NCI-H510A treated with DMSO at 0.1 percent for 48 hours (cell line): Measurements from ENCODE around the gene TIMM13.
"Not testable (repeated sequence)": the region's sequence is repeated elsewhere in the genome, so short reads cannot be mapped to it uniquely, and the experiment has no call there.

Source experiments
- DNase-seq: peaks from one replicate; lab custom pipeline; 2025; lab: John Stamatoyannopoulos, UW

The TIMM13 gene

DNA sequence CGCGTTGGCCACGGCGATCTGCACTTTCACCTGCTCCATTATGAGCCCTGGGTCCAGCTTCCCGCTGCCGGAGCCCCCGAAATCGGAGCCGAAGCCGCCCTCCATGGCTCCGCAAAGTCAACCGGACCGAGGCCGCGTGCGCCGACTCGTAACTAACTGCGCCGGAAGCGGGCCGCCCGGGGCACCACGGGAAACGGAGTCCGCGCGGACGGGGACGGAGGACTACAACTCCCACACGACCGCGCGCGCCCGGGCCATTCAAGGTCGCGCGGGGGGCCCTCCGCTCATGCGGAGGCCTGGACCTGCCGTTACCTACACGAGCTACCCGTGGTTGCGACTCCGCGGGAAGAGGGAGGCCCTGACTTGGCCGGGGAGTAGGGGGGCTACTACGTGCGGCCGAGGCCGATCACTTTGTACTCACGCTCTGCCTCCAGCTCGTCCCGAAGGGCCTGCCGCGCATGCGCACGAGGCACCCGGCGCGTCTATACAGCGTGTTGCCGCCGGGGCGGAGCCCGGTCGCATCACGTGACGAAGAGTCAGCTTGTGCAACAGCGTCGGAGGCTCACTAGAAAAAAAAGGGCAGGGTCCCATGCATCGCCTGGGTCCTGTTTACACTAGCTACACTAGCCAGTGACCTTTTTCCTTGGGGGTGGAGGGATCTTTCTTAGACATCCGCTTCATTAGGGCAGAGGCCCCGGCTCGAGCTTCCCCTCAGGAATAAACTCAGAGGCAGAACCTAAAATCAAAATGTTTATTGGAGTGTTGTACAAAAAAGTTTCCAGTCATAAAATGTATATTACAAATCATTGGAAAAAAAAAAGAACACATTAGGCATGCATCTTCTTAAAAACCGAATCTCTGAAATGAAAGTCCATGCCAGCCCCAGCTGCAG lies at the start of gene TIMM13:
TSS of gene TIMM13 (minus strand) at position 158 of the 892 bp plus-strand sequence. CDS start at position 105, 53 bp downstream.
- DNase-seq = peak; percentile 81

GRCh38 chr19:2476451-2477140 lies 49.2 kb upstream of the TIMM13 start:
- DNase-seq = no peak

- peak; percentile 64 for DNase-seq
Measured at GRCh38 chr19:2475702-2476450, 48.5 kb upstream of the TIMM13 start, which contains the start of gene GADD45B. GADD45B (plus strand) TSS chr19:2476127; CDS start chr19:2476359, 232 bp downstream.

GRCh38 chr19:2475018-2475701 lies 47.8 kb upstream of the TIMM13 start:
- DNase-seq = no peak

- peak; percentile 12 for DNase-seq
Measured at GRCh38 chr19:2474232-2475017, 47.0 kb upstream of the TIMM13 start.

DNA sequence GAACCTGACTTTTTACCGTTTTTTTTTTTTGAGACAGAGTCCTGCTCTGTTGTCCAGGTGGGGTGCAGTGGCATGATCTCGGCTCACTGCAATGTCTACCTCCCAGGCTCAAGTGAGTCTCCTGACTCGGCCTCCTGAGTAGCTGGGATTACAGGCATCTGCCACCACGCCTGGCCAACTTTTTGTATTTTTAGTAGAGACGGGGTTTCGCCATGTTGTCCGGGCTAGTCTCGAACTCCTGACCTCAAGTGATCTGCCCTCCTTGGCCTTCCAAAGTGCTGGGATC lies 42.5 kb upstream of the TIMM13 start:
- DNase-seq = not testable (repeated sequence)

DNA sequence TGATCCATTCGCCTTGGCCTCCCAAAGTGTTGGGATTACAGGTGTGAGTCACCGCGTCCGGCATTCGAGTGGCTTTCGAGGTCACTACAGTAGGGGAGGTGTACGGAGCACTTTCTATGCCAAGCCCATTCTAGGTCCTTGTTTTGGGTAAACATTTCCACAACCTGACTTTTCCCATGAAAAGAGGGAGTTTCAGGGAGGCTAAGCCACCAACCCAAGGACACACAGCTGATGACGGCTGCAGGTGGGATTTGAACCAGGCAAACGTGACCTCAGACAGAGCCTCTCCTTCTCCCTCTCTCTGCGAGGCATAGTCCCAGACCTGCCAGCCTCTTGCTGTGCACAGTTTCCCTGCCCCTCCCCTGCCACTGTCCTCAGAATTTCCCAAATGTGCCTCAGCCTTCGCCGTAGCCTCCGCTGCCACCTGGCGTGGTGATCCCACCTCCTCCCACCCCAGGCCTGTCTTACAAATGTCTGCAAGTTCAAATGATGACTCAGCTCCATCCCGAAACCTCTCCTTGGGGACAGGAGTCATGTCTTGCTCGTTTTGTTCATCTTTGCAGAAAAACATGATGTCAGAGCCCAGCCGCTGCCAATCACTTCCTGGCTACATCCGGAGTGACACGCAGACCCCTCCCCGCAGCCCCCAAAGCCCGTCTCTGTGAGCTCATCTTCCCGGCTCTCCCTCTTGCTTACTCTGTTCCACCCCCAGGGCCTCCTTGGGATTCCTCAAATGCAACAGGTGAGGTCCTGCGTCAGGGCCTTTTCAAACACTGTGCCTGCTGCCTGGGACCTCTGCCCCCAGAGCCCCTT lies 41.9 kb upstream of the TIMM13 start:
- no peak for DNase-seq

- DNase-seq = no peak
Measured at GRCh38 chr19:2468596-2468995, 41.2 kb upstream of the TIMM13 start.

- DNase-seq = no peak
Measured at GRCh38 chr19:2464389-2464788, 37.0 kb upstream of the TIMM13 start.

DNA sequence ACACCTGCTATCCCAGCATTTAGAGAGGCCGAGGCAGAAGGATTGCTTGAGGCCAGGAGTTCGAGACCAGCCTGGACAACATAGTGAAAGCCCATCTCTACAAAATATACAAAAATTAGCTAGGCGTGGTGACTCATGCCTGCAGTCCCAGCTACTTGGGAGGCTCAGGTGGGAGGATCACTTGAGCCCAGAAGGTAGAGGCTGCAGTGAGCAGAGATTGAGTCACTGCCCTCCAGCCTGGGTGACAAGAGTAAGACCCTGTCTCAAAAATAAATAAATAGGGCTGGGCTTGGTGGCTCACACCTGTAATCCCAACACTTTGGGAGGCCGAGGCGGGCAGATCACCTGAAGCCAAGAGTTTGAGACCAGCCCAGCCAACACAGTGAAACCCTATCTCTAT lies 36.3 kb upstream of the TIMM13 start:
- not testable (repeated sequence) for DNase-seq

- no peak for DNase-seq
Measured at GRCh38 chr19:2462635-2463421, 35.4 kb upstream of the TIMM13 start.

DNA sequence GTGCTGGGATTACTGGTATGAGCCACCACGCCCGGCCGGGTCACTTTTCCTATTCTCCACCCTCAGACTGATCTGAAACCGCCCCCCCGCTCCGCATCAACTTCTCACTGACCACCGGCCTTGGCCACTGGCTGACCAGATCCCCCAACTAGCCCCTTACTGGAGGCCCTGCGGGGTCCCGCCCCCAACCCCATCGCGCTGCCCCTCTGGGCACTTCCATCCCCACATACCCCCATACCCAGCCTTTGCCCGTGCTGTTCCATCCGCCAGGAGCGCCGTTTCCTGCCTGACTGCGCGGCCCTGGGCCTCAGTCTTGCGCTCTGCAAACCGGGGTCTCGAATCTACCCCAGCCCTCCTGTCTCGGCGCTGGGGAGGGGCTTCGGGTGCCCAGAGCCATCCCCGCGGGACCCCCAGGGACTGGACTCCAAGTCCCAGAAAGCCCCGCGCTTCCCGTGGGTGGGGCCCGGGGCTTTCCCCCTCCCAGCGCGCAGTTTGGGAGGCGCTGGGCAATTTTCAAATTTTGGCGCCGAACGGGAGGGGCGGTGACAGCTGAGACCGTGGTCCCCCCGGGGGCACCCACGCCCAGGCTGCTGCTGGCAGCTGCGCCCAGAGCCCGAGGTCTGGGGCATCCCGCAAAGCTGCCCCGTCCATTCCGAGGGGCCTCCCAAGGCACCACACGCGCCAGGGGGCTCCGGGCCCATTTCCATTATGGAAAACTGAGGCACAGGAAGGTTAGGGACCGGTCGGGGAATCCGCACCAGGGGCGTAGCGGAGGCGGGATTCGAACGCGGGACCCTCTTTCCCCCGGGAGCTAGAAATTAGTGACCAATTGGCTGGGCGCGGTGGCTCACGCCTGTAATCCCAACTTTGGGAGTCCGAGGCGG lies 34.6 kb upstream of the TIMM13 start:
- no peak for DNase-seq

- DNase-seq = no peak
Measured at GRCh38 chr19:2460245-2460644, 32.9 kb upstream of the TIMM13 start.

- not testable (repeated sequence) for DNase-seq
Measured at GRCh38 chr19:2458776-2459175, 31.4 kb upstream of the TIMM13 start.

GRCh38 chr19:2458054-2458453 lies 30.7 kb upstream of the TIMM13 start:
- no peak for DNase-seq

GRCh38 chr19:2457394-2458037 lies 30.1 kb upstream of the TIMM13 start:
- DNase-seq = no peak

GRCh38 chr19:2455851-2456570 lies 28.6 kb upstream of the TIMM13 start:
- DNase-seq = no peak
